IMR-90 (cell line): ENCODE measurements around the gene NFIX. TPM values are rescaled to one million over a fixed set of nuclear protein-coding genes. Genes with fewer than 3 reads are reported as not detected.

Experiments
- ATAC-seq: fragments of 200-7000 bp; cut with Tn5 transposase; 2 replicates; pipeline ENCODE4 v1.9.1; 2020; ENCODE audit warnings: low read depth, mild to moderate bottlenecking, moderate library complexity
- BruUV-seq: library from RNA; stranded (reverse); fragments of 400-500 nt; replicated peaks from 2 replicates; lab custom pipeline; 2021; lab: Mats Ljungman, UMichigan
- CTCF ChIA-PET: fragments of 300-600 bp; formaldehyde crosslinking; extraction: SDS; loops from one replicate; lab custom pipeline; 2021; ENCODE audit warnings: antibody characterized with exemption; lab: Yijun Ruan, JAX
- POLR2A ChIA-PET: fragments of 300-600 bp; sonication (Branson Sonifier 250); formaldehyde crosslinking; loops from one replicate; lab custom pipeline; 2022; ENCODE audit warnings: antibody characterized with exemption; ENCODE audit not compliant: unreplicated experiment; lab: Charles Lee
- DNase-seq: peaks from one replicate; pipeline ENCODE4 v3.0.0; 2013
- H2AFZ ChIP-seq: replicated peaks from 2 replicates; pipeline ENCODE3; 2013; ENCODE audit warnings: low read length, mild to moderate bottlenecking; ENCODE audit not compliant: poor library complexity
- H2AK5ac ChIP-seq: 2 replicates; pipeline ENCODE4 v1.6.1; 2013; ENCODE audit warnings: low read depth, low read length, inconsistent platforms
- H2AK9ac ChIP-seq: replicated peaks from 2 replicates; pipeline ENCODE3; 2013; ENCODE audit warnings: mild to moderate bottlenecking, low read depth, low read length, moderate library complexity; ENCODE audit not compliant: poor library complexity
- H2BK120ac ChIP-seq: 2 replicates; pipeline ENCODE4 v1.6.1; 2013; ENCODE audit warnings: low read depth, low read length, inconsistent platforms
- H2BK15ac ChIP-seq: 3 replicates; pipeline ENCODE4 v1.6.1; 2013; ENCODE audit warnings: low read depth, low read length, inconsistent platforms
- H2BK20ac ChIP-seq: 2 replicates; pipeline ENCODE4 v1.6.1; 2013; ENCODE audit warnings: low read depth, mild to moderate bottlenecking, inconsistent platforms, low read length, moderate library complexity
- H2BK5ac ChIP-seq: 2 replicates; pipeline ENCODE4 v1.6.1; 2013; ENCODE audit warnings: mild to moderate bottlenecking, low read depth, low read length, inconsistent platforms; ENCODE audit not compliant: poor library complexity, severe bottlenecking
- H3K14ac ChIP-seq: replicated peaks from 2 replicates; pipeline ENCODE4 v1.6.1; 2013; ENCODE audit warnings: low read depth, low read length, inconsistent platforms
- H3K18ac ChIP-seq: 2 replicates; pipeline ENCODE4 v1.6.1; 2013; ENCODE audit warnings: low read depth, low read length, control low read depth
- H3K23ac ChIP-seq: 2 replicates; pipeline ENCODE4 v1.6.1; 2013; ENCODE audit warnings: low read depth, low read length, inconsistent platforms
- H3K27ac ChIP-seq: 2 replicates; pipeline ENCODE4 v1.5.1; 2013; ENCODE audit warnings: mild to moderate bottlenecking, control low read depth, low read length; ENCODE audit not compliant: insufficient read depth
- H3K27me3 ChIP-seq: 2 replicates; pipeline ENCODE4 v1.6.1; 2013; ENCODE audit warnings: low read length; ENCODE audit not compliant: control insufficient read depth, insufficient read depth
- H3K36me3 ChIP-seq: 2 replicates; pipeline ENCODE4 v1.6.1; 2013; ENCODE audit warnings: low read length, mixed read lengths; ENCODE audit not compliant: control insufficient read depth, insufficient read depth
- H3K4ac ChIP-seq: 2 replicates; pipeline ENCODE4 v1.6.1; 2013; ENCODE audit warnings: low read depth, low read length, inconsistent platforms
- H3K4me1 ChIP-seq: 2 replicates; pipeline ENCODE4 v1.6.1; 2013; ENCODE audit warnings: low read length, mixed read lengths; ENCODE audit not compliant: control insufficient read depth, insufficient read depth
- H3K4me2 ChIP-seq: 2 replicates; pipeline ENCODE4 v1.6.1; 2013; ENCODE audit warnings: low read depth, mild to moderate bottlenecking, control low read depth, low read length, moderate library complexity
- H3K4me3 ChIP-seq: 2 replicates; pipeline ENCODE4 v1.5.1; 2013; ENCODE audit warnings: low read depth, mild to moderate bottlenecking, control low read depth, low read length, moderate library complexity; ENCODE audit not compliant: insufficient read depth
- H3K56ac ChIP-seq: 2 replicates; pipeline ENCODE4 v1.6.1; 2013; ENCODE audit warnings: low read length, inconsistent platforms; ENCODE audit not compliant: insufficient read depth; ENCODE audit errors: extremely low read depth
- H3K79me1 ChIP-seq, 2 experiments: 2 replicates each; pipeline ENCODE4 v1.6.1; 2013; ENCODE audit warnings: low read length in 2 of 2, inconsistent platforms in 1 of 2, low read depth in 1 of 2
- H3K9ac ChIP-seq: 2 replicates; pipeline ENCODE4 v1.6.1; 2013; ENCODE audit warnings: low read depth, low read length, control low read depth
- H3K9me1 ChIP-seq: 2 replicates; pipeline ENCODE4 v1.6.1; 2013; ENCODE audit warnings: low read length, inconsistent platforms; ENCODE audit not compliant: insufficient read depth
- H3K9me3 ChIP-seq: 2 replicates; pipeline ENCODE4 v1.6.1; 2013; ENCODE audit warnings: low read length; ENCODE audit not compliant: control insufficient read depth, insufficient read depth
- H4K20me1 ChIP-seq: 2 replicates; pipeline ENCODE4 v1.6.1; 2013; ENCODE audit warnings: low read length, inconsistent platforms; ENCODE audit not compliant: insufficient read depth
- H4K5ac ChIP-seq: 2 replicates; pipeline ENCODE4 v1.6.1; 2013; ENCODE audit warnings: mild to moderate bottlenecking, low read depth, low read length, control low read depth
- H4K8ac ChIP-seq, 2 experiments: 2 replicates each; pipeline ENCODE4 v1.6.1; 2013; ENCODE audit warnings: low read depth in 2 of 2, low read length in 2 of 2, control low read depth in 1 of 2, inconsistent platforms in 1 of 2
- H4K91ac ChIP-seq: 2 replicates; pipeline ENCODE4 v1.6.1; 2013; ENCODE audit warnings: low read depth, low read length, inconsistent platforms; ENCODE audit not compliant: insufficient read depth
- BHLHE40 ChIP-seq: fragments of 150-350 bp; IDR thresholded peaks from 2 replicates; pipeline ENCODE4 v1.6.1; 2016; ENCODE audit warnings: mild to moderate bottlenecking, low read depth, low read length
- CEBPB ChIP-seq: IDR thresholded peaks from 2 replicates; pipeline ENCODE4 v1.6.1; 2012; ENCODE audit warnings: low read depth, low read length, improper control_type of control experiment
- CTCF ChIP-seq: conservative IDR thresholded peaks from 2 replicates; pipeline ENCODE4 v1.5.1; 2012; ENCODE audit warnings: mild to moderate bottlenecking, low read depth, low read length, improper control_type of control experiment
- MAFK ChIP-seq: IDR thresholded peaks from 2 replicates; pipeline ENCODE4 v1.6.1; 2012; ENCODE audit warnings: low read depth, low read length, improper control_type of control experiment
- MXI1 ChIP-seq: IDR thresholded peaks from 2 replicates; pipeline ENCODE4 v1.6.1; 2012; ENCODE audit warnings: low read depth, mild to moderate bottlenecking, low read length, moderate library complexity, borderline replicate concordance
- POLR2A ChIP-seq: IDR thresholded peaks from 2 replicates; pipeline ENCODE4 v1.6.1; 2012; ENCODE audit warnings: mild to moderate bottlenecking, low read depth, low read length
- RFX5 ChIP-seq: IDR thresholded peaks from 2 replicates; pipeline ENCODE4 v1.8.0; 2012; ENCODE audit warnings: low read depth, mild to moderate bottlenecking, low read length, moderate library complexity
- SMC3 ChIP-seq: fragments of 150-350 bp; IDR thresholded peaks from 2 replicates; pipeline ENCODE4 v1.6.1; 2016; ENCODE audit warnings: low read depth, mild to moderate bottlenecking, antibody characterized with exemption, low read length, moderate library complexity
- WGBS, 2 experiments: methylation state at CpG; one replicate each; pipeline versions ENCODE4 v1.1.5 to v1.1.7; 2013; ENCODE audit warnings: missing lambda C conversion rate in 2 of 2; ENCODE audit not compliant: insufficient read length in 1 of 2; ENCODE audit errors: extremely low coverage in 2 of 2; 5-methylcytosine and 5-hydroxymethylcytosine counted together
- dilution Hi-C: fragments of 300-500 bp; cut with HindIII; formaldehyde crosslinking; loops from one replicate; pipeline ENCODE4 v1.14.3; 2018; ENCODE audit warnings: low sequenced_read_pairs; ENCODE audit not compliant: unreplicated experiment
- in situ Hi-C: fragments of 300-500 bp; cut with MboI; formaldehyde crosslinking; loops from 3 replicates; pipeline ENCODE4 v1.14.3; 2019; ENCODE audit warnings: low sequenced_read_pairs, inconsistent platforms, mixed read lengths
- intact Hi-C: fragments of 100-400 bp; cut with micrococcal nuclease; formaldehyde crosslinking; loops from 2 replicates; pipeline ENCODE4 v1.10.0; 2022
- polyA plus RNA-seq, 3 experiments: library from polyadenylated mRNA; depleted of rRNA; stranded (reverse); fragments of >200 nt; gene quantifications; 2 replicates each; pipeline ENCODE4 v1.2.3, GENCODE V29; 2012; ENCODE audit warnings: low replicate concordance in 1 of 3
- total RNA-seq: library from RNA; depleted of rRNA; stranded (reverse); fragments of >200 nt; gene quantifications from 2 replicates; pipeline ENCODE4 v1.2.3, GENCODE V29; 2012

The NFIX gene
- total and polyA plus RNA-seq, 2 of the 4 experiments (the other 2 are of a cell fraction), result 10.2 to 47.7 TPM

GRCh38 chr19:13037161-13037560 is 41.9 kb downstream of the NFIX start:
- TF ChIP-seq POLR2A (no peak), CEBPB (0 out of 2 replicates have a peak, but pooled peaks have one; percentile 18), MAFK (no peak), BHLHE40 (no peak), SMC3 (no peak), MXI1 (no peak), RFX5 (no peak), CTCF (no peak)
- Histone ChIP-seq H2BK20ac (peak overlapping the region; percentile 97), H4K20me1 (peaks cover 12% of the 10 kb centered on the region), H3K27me3 (no peaks in the 10 kb centered on the region), H2AK9ac (peak overlapping the region; percentile 26), H3K9me3 (no peaks in the 10 kb centered on the region), H3K79me1 (peaks cover 64 to 90% of the 10 kb centered on the region in 2 experiments), H4K5ac (peak overlapping the region; percentile 87), H3K4ac (peak overlapping the region; percentile 96), H3K14ac (peak overlapping the region; percentile 95), H2AK5ac (peak overlapping the region; percentile 95), H3K56ac (peak overlapping the region; percentile 66; the same call in 1 of the 2 replicates), H2AFZ (peak overlapping the region; percentile 67), H2BK120ac (peak overlapping the region; percentile 93), H2BK5ac (peak overlapping the region; percentile 83), H3K18ac (peak overlapping the region; percentile 75), H3K23ac (peak overlapping the region; percentile 97), H3K4me1 (peaks cover 50% of the 10 kb centered on the region), H2BK15ac (peak overlapping the region; percentile 94; the same call in 2 of the 3 replicates), H3K27ac (peak overlapping the region; percentile 48), H3K4me3 (no peak overlapping the region), H3K36me3 (peaks cover 19% of the 10 kb centered on the region; the same call in 1 of the 2 replicates), H3K9ac (no peak overlapping the region), H3K4me2 (peak overlapping the region; percentile 52; the same call in 1 of the 2 replicates), H4K8ac (peak overlapping the region; percentile 72 to 92), H3K9me1 (peaks cover 46% of the 10 kb centered on the region), H4K91ac (peak overlapping the region; percentile 92)
- peak; percentile 68 for ATAC-seq
- intact Hi-C loops (no loop called here), in situ Hi-C loops (no loop called here), dilution Hi-C loops (no loop called here)
- ChIA-PET CTCF (no interaction called here), POLR2A (no interaction called here)
- WGBS, 2 experiments, result 56% methylated on average over 4 of the region's 7 CpGs; no CpG with 5 or more reads in 1 of the 2 experiments
- DNase-seq, result peak; percentile 85
- no TSS peak for BruUV-seq
